CD8-positive, alpha-beta memory T cell (primary cell): ENCODE results near the gene IPPK. TPM values are rescaled to one million over a fixed set of nuclear protein-coding genes. Genes with fewer than 3 reads are reported as not detected.
A peak's percentile ranks its signal among the peaks of the same experiment; 100 is the strongest.

Experiments used
- CTCF ChIA-PET: fragments of 350-600 bp; sonication (Branson Sonifier 250); formaldehyde crosslinking; loops from one replicate; lab custom pipeline; 2021; ENCODE audit warnings: antibody characterized with exemption; lab: Charles Lee
- POLR2A ChIA-PET: fragments of 350-600 bp; sonication (Branson Sonifier 250); formaldehyde crosslinking; loops from one replicate; lab custom pipeline; 2021; ENCODE audit warnings: antibody characterized with exemption; lab: Charles Lee
- DNase-seq, 5 donors: peaks; one replicate each; pipeline versions ENCODE4 v3.0.0 to v3.0.0-alpha.2; 2020 to 2022; ENCODE audit warnings: mixed read lengths in 1 of 5
- H3K27ac ChIP-seq: one replicate; pipeline ENCODE4 v1.7.0; 2013; ENCODE audit warnings: low read depth, mild to moderate bottlenecking, low read length, moderate library complexity
- H3K27me3 ChIP-seq: 2 replicates; pipeline ENCODE4 v1.7.0; 2013; ENCODE audit warnings: low read length, mild to moderate bottlenecking; ENCODE audit not compliant: insufficient read depth, poor library complexity, severe bottlenecking
- H3K36me3 ChIP-seq: 2 replicates; pipeline ENCODE4 v1.7.0; 2013; ENCODE audit warnings: mild to moderate bottlenecking, low read length, moderate library complexity; ENCODE audit not compliant: insufficient read depth
- H3K4me1 ChIP-seq: 2 replicates; pipeline ENCODE4 v1.7.0; 2013; ENCODE audit warnings: mild to moderate bottlenecking, low read length, moderate library complexity; ENCODE audit not compliant: insufficient read depth
- H3K4me3 ChIP-seq: 2 replicates; pipeline ENCODE4 v1.7.0; 2013; ENCODE audit warnings: mild to moderate bottlenecking, low read length
- H3K9me3 ChIP-seq: 2 replicates; pipeline ENCODE4 v1.7.0; 2013; ENCODE audit warnings: mild to moderate bottlenecking, low read length
- H3K27ac Mint-ChIP-seq, 8 donors: one replicate each; pipeline ENCODE4 v1.8.0; 2020 to 2021; ENCODE audit warnings: mixed read lengths in 8 of 8, mild to moderate bottlenecking in 6 of 8, inconsistent platforms in 3 of 8, moderate library complexity in 3 of 8
- H3K27me3 Mint-ChIP-seq, 2 donors: one replicate each; pipeline ENCODE4 v1.8.0; 2020 to 2021; ENCODE audit warnings: mixed read lengths in 2 of 2, mild to moderate bottlenecking in 1 of 2, moderate library complexity in 1 of 2
- H3K36me3 Mint-ChIP-seq, 3 donors: one replicate each; pipeline ENCODE4 v1.8.0; 2020 to 2021; ENCODE audit warnings: mixed read lengths in 3 of 3, inconsistent platforms in 1 of 3, mild to moderate bottlenecking in 1 of 3
- H3K4me1 Mint-ChIP-seq, 3 donors: one replicate each; pipeline ENCODE4 v1.8.0; 2020 to 2021; ENCODE audit warnings: mixed read lengths in 3 of 3, inconsistent platforms in 1 of 3, mild to moderate bottlenecking in 1 of 3
- H3K4me3 Mint-ChIP-seq, 7 donors: one replicate each; pipeline ENCODE4 v1.8.0; 2020 to 2021; ENCODE audit warnings: mixed read lengths in 7 of 7, mild to moderate bottlenecking in 6 of 7, moderate library complexity in 4 of 7, inconsistent platforms in 2 of 7
- H3K9me3 Mint-ChIP-seq, 5 donors: one replicate each; pipeline ENCODE4 v1.8.0; 2020 to 2022; ENCODE audit warnings: mixed read lengths in 5 of 5, mild to moderate bottlenecking in 3 of 5, moderate library complexity in 2 of 5, inconsistent platforms in 1 of 5
- polyA plus RNA-seq: library from polyadenylated mRNA; unstranded; fragments of 300-500 nt; fragmentation: Illumina TruSeq; gene quantifications from one replicate; pipeline ENCODE4 v1.2.3, GENCODE V29; 2021
- total RNA-seq, 2 experiments: library from RNA; stranded (reverse); gene quantifications; one replicate each; pipeline ENCODE4 v1.2.3, GENCODE V29; 2021

The IPPK gene
- total and polyA plus RNA-seq, 3 experiments from 2014 or later: 9.2 to 13.7 (median 13.5) TPM

DNA sequence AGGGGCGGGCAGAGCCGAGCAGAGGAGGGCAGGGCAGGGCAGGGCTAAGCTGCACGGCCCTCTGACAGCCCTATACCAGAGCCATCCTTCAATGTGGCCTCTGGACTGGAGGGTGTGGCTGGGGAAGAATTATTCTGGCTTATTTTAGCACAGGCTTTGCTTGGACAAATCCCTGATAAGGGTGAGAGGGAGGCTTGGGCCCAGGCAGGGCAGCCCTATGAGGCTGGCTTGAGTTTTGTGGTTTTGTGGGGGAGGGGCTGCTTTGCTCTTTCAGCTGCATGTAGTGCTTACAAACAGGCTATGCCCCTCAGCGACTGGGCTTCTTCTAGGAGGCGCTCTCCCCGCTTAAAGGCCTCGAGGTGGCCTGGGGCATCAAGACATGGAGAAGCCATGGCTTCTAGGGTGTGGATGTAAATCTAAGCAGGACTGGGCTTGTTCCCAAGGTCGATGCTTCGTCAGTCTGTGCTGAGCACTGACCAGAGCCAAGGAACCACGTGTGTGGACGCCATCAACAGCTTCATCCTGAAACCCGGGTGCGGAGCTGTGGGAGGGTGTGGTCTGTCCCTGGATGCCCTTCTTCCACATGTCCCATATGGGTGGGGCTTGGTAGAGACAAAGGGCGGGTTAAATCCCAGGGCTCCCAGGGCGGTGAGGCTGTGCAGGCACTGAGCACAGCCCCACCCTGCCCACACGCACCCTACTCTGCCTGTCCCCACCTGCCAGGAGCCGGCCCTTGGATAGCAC lies 45.7 kb upstream of the IPPK start:
- no peak for DNase-seq
- ChIA-PET CTCF (interaction anchor here (0.7 to 6.8 kb wide), 9 partner anchors 8 to 80 kb away, joined by 3 to 41 read pairs (median 4); partner anchors contain the start of gene IPPK), POLR2A (no interaction called here)
- no peak overlapping the region for H3K27ac Mint-ChIP-seq
- Histone ChIP-seq H3K4me3 (no peak overlapping the region), H3K4me1 (peaks cover 22% of the 10 kb centered on the region), H3K27ac (no peak overlapping the region), H3K27me3 (no peaks in the 10 kb centered on the region), H3K36me3 (peaks cover 46% of the 10 kb centered on the region), H3K9me3 (no peaks in the 10 kb centered on the region)
- H3K4me1 Mint-ChIP-seq: peaks cover 21 to 30% (median 24%) of the 10 kb centered on the region in 3 donors
- no peak overlapping the region for H3K4me3 Mint-ChIP-seq
- H3K9me3 Mint-ChIP-seq: no peaks in the 10 kb centered on the region
- no peaks in the 10 kb centered on the region for H3K27me3 Mint-ChIP-seq
- H3K36me3 Mint-ChIP-seq: peaks cover 3 to 80% (median 18%) of the 10 kb centered on the region in 3 donors

DNA sequence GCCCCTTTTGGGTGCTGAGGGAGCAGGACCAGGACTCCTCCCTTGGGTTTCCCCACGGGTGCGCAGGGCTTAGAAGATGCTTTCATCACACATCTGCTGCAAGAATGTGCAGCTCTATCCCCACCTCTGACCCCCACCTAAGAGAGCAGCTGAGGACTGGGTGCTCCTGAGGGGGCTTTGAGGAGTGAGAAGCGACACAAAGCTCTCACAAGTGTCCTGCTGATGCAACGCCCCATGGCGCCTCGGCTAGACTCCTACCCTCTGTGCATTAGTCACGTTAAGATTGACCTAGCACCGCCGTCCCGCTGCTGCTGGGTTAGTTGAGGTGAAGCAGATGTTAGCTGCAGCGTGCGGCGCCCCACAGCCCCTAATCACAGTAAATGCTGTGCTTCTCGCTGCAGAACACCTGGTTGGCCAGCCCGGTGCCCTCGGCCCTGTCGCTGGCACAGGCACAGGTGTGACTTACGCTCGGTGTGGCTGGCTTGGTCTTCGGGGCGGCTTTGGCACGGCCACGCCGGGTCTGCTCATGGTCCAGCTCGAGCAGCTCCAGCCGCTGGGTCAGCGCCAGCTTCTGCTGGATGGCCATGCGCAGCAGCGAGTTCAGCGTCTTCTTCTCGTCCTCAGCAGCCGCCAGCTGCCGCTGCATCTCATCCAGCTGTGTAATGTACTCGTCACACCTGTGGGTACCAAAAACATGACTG lies 45.0 kb upstream of the IPPK start:
- no peak overlapping the region for H3K4me3 ChIP-seq
- no peaks in the 10 kb centered on the region for H3K9me3 ChIP-seq
- H3K4me1 ChIP-seq: peaks cover 22% of the 10 kb centered on the region
- H3K27me3 ChIP-seq: no peaks in the 10 kb centered on the region
- Mint-ChIP-seq H3K4me1 (peaks cover 21 to 35% (median 26%) of the 10 kb centered on the region in 3 donors), H3K36me3 (peaks cover 0 to 78% (median 13%) of the 10 kb centered on the region in 3 donors), H3K9me3 (no peaks in the 10 kb centered on the region), H3K4me3 (no peak overlapping the region), H3K27me3 (no peaks in the 10 kb centered on the region), H3K27ac (peak overlapping the region in 1 of 8 donors; percentile 80)
- peaks cover 38% of the 10 kb centered on the region for H3K36me3 ChIP-seq
- DNase-seq: no peak
- ChIA-PET POLR2A (interaction anchor here (0.5 kb wide), 1 partner anchor 73 kb away, joined by 3 read pairs; no protein-coding TSS in a partner anchor), CTCF (interaction anchor here (1.2 to 6.8 kb wide), 5 partner anchors 8 to 75 kb away, joined by 4 to 41 read pairs (median 5); no protein-coding TSS in a partner anchor)
- no peak overlapping the region for H3K27ac ChIP-seq

DNA sequence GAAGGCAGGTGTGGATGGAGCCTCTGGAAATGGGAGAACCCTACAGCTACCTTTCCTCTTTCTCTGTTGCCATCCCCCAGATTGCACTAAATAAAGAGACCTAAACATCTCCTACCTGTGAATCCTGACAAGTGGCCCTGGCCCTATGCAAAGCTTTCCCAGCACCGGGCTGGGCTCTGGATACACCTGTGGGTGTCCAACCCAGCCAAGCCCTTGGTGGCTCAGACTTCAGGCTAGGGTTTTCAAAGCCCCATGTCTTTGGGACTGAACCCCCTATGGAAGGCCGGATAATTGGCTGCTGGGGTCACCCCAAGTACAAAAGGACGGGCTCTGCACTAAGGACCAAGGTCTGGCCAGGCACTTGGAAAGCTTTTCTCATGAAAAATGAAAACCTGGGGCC lies 44.1 kb upstream of the IPPK start:
- ChIA-PET POLR2A (no interaction called here), CTCF (interaction anchor here (1.1 to 6.8 kb wide), 3 partner anchors 43 to 76 kb away, joined by 3 to 41 read pairs (median 4); no protein-coding TSS in a partner anchor)
- DNase-seq: no peak
- no peaks in the 10 kb centered on the region for H3K27me3 Mint-ChIP-seq
- H3K4me1 ChIP-seq: peaks cover 22% of the 10 kb centered on the region
- no peak overlapping the region for H3K27ac ChIP-seq
- H3K4me3 ChIP-seq: no peak overlapping the region
- no peak overlapping the region for H3K4me3 Mint-ChIP-seq
- peaks cover 21 to 35% (median 29%) of the 10 kb centered on the region in 3 donors for H3K4me1 Mint-ChIP-seq
- no peaks in the 10 kb centered on the region for H3K9me3 Mint-ChIP-seq
- peak overlapping the region in 5 of 8 donors; percentile 17 to 64 (median 50) for H3K27ac Mint-ChIP-seq
- H3K36me3 ChIP-seq: peaks cover 35% of the 10 kb centered on the region
- peaks cover 0 to 76% (median 14%) of the 10 kb centered on the region in 3 donors for H3K36me3 Mint-ChIP-seq
- no peaks in the 10 kb centered on the region for H3K9me3 ChIP-seq
- no peaks in the 10 kb centered on the region for H3K27me3 ChIP-seq

DNA sequence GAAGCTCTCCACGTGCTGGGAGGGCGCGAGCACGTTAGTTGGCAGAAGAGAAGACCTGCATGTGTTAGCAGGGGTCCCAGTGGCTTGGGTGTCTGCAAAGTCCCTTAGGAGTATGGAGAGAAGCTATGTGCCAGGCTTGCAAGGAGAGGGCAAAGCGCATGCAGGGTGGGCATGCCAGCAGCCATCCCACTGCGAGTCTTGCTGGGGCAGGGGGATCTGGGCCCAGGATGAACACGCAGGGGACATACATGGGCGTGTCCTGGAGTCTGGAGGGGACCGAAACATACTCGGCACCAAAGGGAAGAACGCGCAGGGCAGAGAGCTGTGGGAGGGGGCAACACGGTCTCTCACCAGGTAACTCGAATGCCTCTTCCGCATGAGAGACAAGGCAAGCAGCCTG lies 43.6 kb upstream of the IPPK start:
- Histone ChIP-seq H3K27ac (no peak overlapping the region), H3K27me3 (no peaks in the 10 kb centered on the region), H3K36me3 (peaks cover 35% of the 10 kb centered on the region), H3K4me3 (no peak overlapping the region), H3K9me3 (no peaks in the 10 kb centered on the region), H3K4me1 (peaks cover 22% of the 10 kb centered on the region)
- no peak overlapping the region for H3K4me3 Mint-ChIP-seq
- H3K27ac Mint-ChIP-seq: peak overlapping the region in 6 of 8 donors; percentile 17 to 80 (median 43)
- ChIA-PET CTCF (interaction anchor here (1.1 to 6.8 kb wide), 3 partner anchors 43 to 77 kb away, joined by 3 to 41 read pairs (median 4); no protein-coding TSS in a partner anchor), POLR2A (no interaction called here)
- peaks cover 0 to 74% (median 14%) of the 10 kb centered on the region in 3 donors for H3K36me3 Mint-ChIP-seq
- H3K9me3 Mint-ChIP-seq: no peaks in the 10 kb centered on the region
- no peaks in the 10 kb centered on the region for H3K27me3 Mint-ChIP-seq
- DNase-seq: no peak
- peaks cover 21 to 35% (median 29%) of the 10 kb centered on the region in 3 donors for H3K4me1 Mint-ChIP-seq

DNA sequence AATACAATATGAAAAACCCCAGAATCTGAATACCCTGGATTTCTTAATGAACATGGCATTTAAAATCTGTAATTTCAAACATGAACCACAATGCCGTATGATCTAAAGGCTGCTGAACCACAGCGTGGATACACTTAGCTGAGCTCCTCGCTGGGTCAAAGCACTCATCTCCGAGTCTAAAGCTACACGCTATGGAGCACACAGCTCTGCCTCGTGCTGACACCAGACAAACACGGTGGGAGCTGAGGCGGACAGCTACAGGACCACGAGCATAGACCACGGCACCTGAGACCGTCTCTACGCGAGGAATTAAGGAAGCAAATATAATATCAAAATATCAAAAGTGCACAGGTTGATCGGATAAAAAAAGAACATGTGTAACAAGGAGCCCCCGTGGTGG lies 42.8 kb upstream of the IPPK start:
- H3K9me3 Mint-ChIP-seq: no peaks in the 10 kb centered on the region
- H3K27ac Mint-ChIP-seq: peak overlapping the region; percentile 4 to 94 (median 88)

DNA sequence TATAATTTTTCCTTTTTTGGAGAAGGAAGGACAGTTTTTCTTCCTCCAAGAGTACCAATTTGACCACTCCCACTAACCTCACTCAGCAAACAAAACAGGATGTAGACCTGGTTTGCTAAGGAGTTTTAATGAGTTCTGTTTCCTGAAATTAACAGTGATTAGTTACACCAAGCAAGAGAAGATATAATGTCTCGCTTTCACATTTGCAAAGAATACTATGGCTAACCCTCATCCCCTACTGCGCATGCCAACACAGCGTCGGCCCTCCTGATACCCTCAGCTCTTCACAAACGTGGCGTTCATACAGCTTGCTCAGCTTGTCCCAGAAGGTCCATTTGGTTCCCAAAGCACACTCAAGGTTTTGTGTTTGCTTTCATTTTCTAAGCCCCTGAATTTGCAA lies 41.9 kb upstream of the IPPK start:
- peak overlapping the region; percentile 45 for H3K4me3 ChIP-seq
- no peaks in the 10 kb centered on the region for H3K27me3 ChIP-seq
- Mint-ChIP-seq H3K36me3 (peaks cover 0 to 60% (median 14%) of the 10 kb centered on the region in 3 donors), H3K4me1 (peaks cover 21 to 35% (median 29%) of the 10 kb centered on the region in 3 donors), H3K27me3 (no peaks in the 10 kb centered on the region), H3K27ac (peak overlapping the region; percentile 10 to 94 (median 90)), H3K9me3 (no peaks in the 10 kb centered on the region), H3K4me3 (peak overlapping the region; percentile 8 to 86 (median 83))
- H3K9me3 ChIP-seq: no peaks in the 10 kb centered on the region
- POLR2A ChIA-PET: interaction anchor here (0.7 kb wide), 1 partner anchor 9 kb away, joined by 3 read pairs; no protein-coding TSS in a partner anchor
- CTCF ChIA-PET: interaction anchor here (1.1 to 6.8 kb wide), 2 partner anchors 78 to 82 kb away, joined by 3 to 41 read pairs; no protein-coding TSS in a partner anchor
- DNase-seq: no peak
- H3K27ac ChIP-seq: peak overlapping the region; percentile 33
- peaks cover 22% of the 10 kb centered on the region for H3K4me1 ChIP-seq
- H3K36me3 ChIP-seq: peaks cover 26% of the 10 kb centered on the region

More for the DNA sequence above, 42.8 kb upstream of the IPPK start:
- H3K36me3 Mint-ChIP-seq: peaks cover 0 to 69% (median 14%) of the 10 kb centered on the region in 3 donors
- CTCF ChIA-PET: interaction anchor here (1.1 to 6.8 kb wide), 2 partner anchors 77 to 81 kb away, joined by 3 to 41 read pairs; no protein-coding TSS in a partner anchor
- H3K27me3 Mint-ChIP-seq: no peaks in the 10 kb centered on the region
- peaks cover 27% of the 10 kb centered on the region for H3K36me3 ChIP-seq
- no peak for DNase-seq
- peaks cover 22% of the 10 kb centered on the region for H3K4me1 ChIP-seq
- no peak overlapping the region for H3K27ac ChIP-seq
- H3K9me3 ChIP-seq: no peaks in the 10 kb centered on the region
- POLR2A ChIA-PET: no interaction called here
- H3K4me3 Mint-ChIP-seq: peak overlapping the region in 3 of 7 donors; percentile 23 to 83 (median 41)
- no peaks in the 10 kb centered on the region for H3K27me3 ChIP-seq
- no peak overlapping the region for H3K4me3 ChIP-seq
- H3K4me1 Mint-ChIP-seq: peaks cover 21 to 35% (median 29%) of the 10 kb centered on the region in 3 donors

DNA sequence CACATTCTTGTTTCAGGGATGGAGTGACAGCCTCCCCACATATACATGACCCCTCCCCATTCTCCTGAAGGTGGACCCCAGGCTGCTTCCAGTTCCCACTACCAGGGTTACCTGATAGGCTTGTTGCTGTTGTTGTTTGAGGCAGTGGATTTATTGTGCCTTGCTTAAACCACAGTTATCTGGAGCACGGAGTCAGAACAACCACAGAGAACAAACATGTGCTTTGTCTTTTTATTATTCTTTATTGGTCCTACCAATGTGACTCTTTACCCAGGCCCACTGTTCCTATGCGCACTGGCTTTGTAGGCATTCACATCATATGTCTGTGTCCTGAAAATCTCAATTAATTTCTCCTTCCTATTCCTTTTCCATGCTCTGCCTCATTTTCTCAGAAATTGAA lies 41.2 kb upstream of the IPPK start:
- H3K27ac ChIP-seq: no peak overlapping the region
- no peaks in the 10 kb centered on the region for H3K9me3 Mint-ChIP-seq
- H3K27me3 Mint-ChIP-seq: no peaks in the 10 kb centered on the region
- H3K27ac Mint-ChIP-seq: peak overlapping the region; percentile 10 to 88 (median 70)
- POLR2A ChIA-PET: no interaction called here
- H3K4me3 Mint-ChIP-seq: peak overlapping the region in 4 of 7 donors; percentile 7 to 32 (median 24)
- CTCF ChIA-PET: no interaction called here
- H3K4me3 ChIP-seq: no peak overlapping the region
- H3K36me3 ChIP-seq: peaks cover 25% of the 10 kb centered on the region
- DNase-seq: no peak
- peaks cover 19% of the 10 kb centered on the region for H3K4me1 ChIP-seq
- peaks cover 0 to 54% (median 10%) of the 10 kb centered on the region in 3 donors for H3K36me3 Mint-ChIP-seq
- no peaks in the 10 kb centered on the region for H3K27me3 ChIP-seq
- H3K4me1 Mint-ChIP-seq: peaks cover 18 to 35% (median 32%) of the 10 kb centered on the region in 3 donors
- no peaks in the 10 kb centered on the region for H3K9me3 ChIP-seq
